ENCODE measurements around the gene OLFML2A. TPM values are rescaled to one million over a fixed set of nuclear protein-coding genes. Genes with fewer than 3 reads are reported as not detected.

Gene OLFML2A
- total RNA-seq, 2 experiments from 2014 or later = not detected

- peaks cover 2% of the 10 kb centered on the region for H3K4me1 Mint-ChIP-seq (ENCODE audit: low read depth)
- no peaks in the 10 kb centered on the region for H3K9me3 Mint-ChIP-seq
- CTCF ChIA-PET = interaction anchor here (0.7 to 1.1 kb wide), 2 partner anchors 10 to 11 kb away, joined by 3 read pairs; no protein-coding TSS in a partner anchor
- no peak overlapping the region for H3K27ac Mint-ChIP-seq
- H3K4me3 Mint-ChIP-seq = no peak overlapping the region
- no peak for DNase-seq
- intact Hi-C loops (cut with micrococcal nuclease) = no loop called here
- H3K27me3 Mint-ChIP-seq (ENCODE audit: low read depth) = peaks cover 27% of the 10 kb centered on the region
- H3K36me3 Mint-ChIP-seq (ENCODE audit: low read depth) = no peaks in the 10 kb centered on the region
These were observed 27.6 kb upstream of the OLFML2A start for GRCh38 chr9:124749284-124749683.

- H3K27ac Mint-ChIP-seq = no peak overlapping the region
- intact Hi-C loops (cut with micrococcal nuclease) = no loop called here
- H3K4me3 Mint-ChIP-seq = no peak overlapping the region
- H3K27me3 Mint-ChIP-seq (ENCODE audit: low read depth) = peaks cover 25% of the 10 kb centered on the region
- H3K4me1 Mint-ChIP-seq (ENCODE audit: low read depth) = peaks cover 7% of the 10 kb centered on the region
- no peak for DNase-seq
- CTCF ChIA-PET = interaction anchor here (1.1 kb wide), 1 partner anchor 9 kb away, joined by 3 read pairs; no protein-coding TSS in a partner anchor
- no peaks in the 10 kb centered on the region for H3K9me3 Mint-ChIP-seq
- H3K36me3 Mint-ChIP-seq (ENCODE audit: low read depth) = no peaks in the 10 kb centered on the region
These were observed 27.2 kb upstream of the OLFML2A start for GRCh38 chr9:124749781-124750180.

- no peaks in the 10 kb centered on the region for H3K36me3 Mint-ChIP-seq (ENCODE audit: low read depth)
- CTCF ChIA-PET = interaction anchor here (1.3 kb wide), 1 partner anchor 136 kb away, joined by 4 read pairs; no protein-coding TSS in a partner anchor
These were observed 24.0 kb upstream of the OLFML2A start for GRCh38 chr9:124752967-124753366.

GRCh38 chr9:124754289-124754688, 22.6 kb upstream of the OLFML2A start:
- no peak for DNase-seq

More at GRCh38 chr9:124752967-124753366, 24.0 kb upstream of the OLFML2A start:
- no peak overlapping the region for H3K4me3 Mint-ChIP-seq
- intact Hi-C loops (cut with micrococcal nuclease) = no loop called here
- peaks cover 46% of the 10 kb centered on the region for H3K27me3 Mint-ChIP-seq (ENCODE audit: low read depth)
- no peaks in the 10 kb centered on the region for H3K9me3 Mint-ChIP-seq
- peaks cover 15% of the 10 kb centered on the region for H3K4me1 Mint-ChIP-seq (ENCODE audit: low read depth)
- H3K27ac Mint-ChIP-seq = no peak overlapping the region
- DNase-seq = no peak

GRCh38 chr9:124755061-124755460, 21.9 kb upstream of the OLFML2A start:
- Mint-ChIP-seq H3K27ac (peak overlapping the region; percentile 31), H3K36me3 (ENCODE audit: low read depth) (no peaks in the 10 kb centered on the region), H3K9me3 (no peaks in the 10 kb centered on the region), H3K27me3 (ENCODE audit: low read depth) (peaks cover 51% of the 10 kb centered on the region), H3K4me3 (no peak overlapping the region), H3K4me1 (ENCODE audit: low read depth) (peaks cover 19% of the 10 kb centered on the region)
- intact Hi-C loops (cut with micrococcal nuclease) = no loop called here
- no peak for DNase-seq
- CTCF ChIA-PET = interaction anchor here (1.0 kb wide), 1 partner anchor 138 kb away, joined by 3 read pairs; no protein-coding TSS in a partner anchor

More at GRCh38 chr9:124754289-124754688, 22.6 kb upstream of the OLFML2A start:
- Mint-ChIP-seq H3K27me3 (ENCODE audit: low read depth) (peaks cover 52% of the 10 kb centered on the region), H3K4me1 (ENCODE audit: low read depth) (peaks cover 19% of the 10 kb centered on the region), H3K9me3 (no peaks in the 10 kb centered on the region), H3K27ac (no peak overlapping the region), H3K36me3 (ENCODE audit: low read depth) (no peaks in the 10 kb centered on the region), H3K4me3 (no peak overlapping the region)
- intact Hi-C loops (cut with micrococcal nuclease) = loop anchor here (1.0 kb wide), 2 partner anchors 42 to 137 kb away; no protein-coding TSS in a partner anchor
- CTCF ChIA-PET = interaction anchor here (1.0 kb wide), 1 partner anchor 137 kb away, joined by 3 read pairs; no protein-coding TSS in a partner anchor

- H3K9me3 Mint-ChIP-seq = no peaks in the 10 kb centered on the region
- no peak for DNase-seq
- no peak overlapping the region for H3K4me3 Mint-ChIP-seq
- CTCF ChIA-PET = interaction anchor here (0.6 to 1.0 kb wide), 2 partner anchors 139 to 467 kb away, joined by 3 to 4 read pairs; no protein-coding TSS in a partner anchor
- H3K4me1 Mint-ChIP-seq (ENCODE audit: low read depth) = peaks cover 19% of the 10 kb centered on the region
- H3K27me3 Mint-ChIP-seq (ENCODE audit: low read depth) = peaks cover 49% of the 10 kb centered on the region
- H3K27ac Mint-ChIP-seq = no peak overlapping the region
- no peaks in the 10 kb centered on the region for H3K36me3 Mint-ChIP-seq (ENCODE audit: low read depth)
- intact Hi-C loops (cut with micrococcal nuclease) = no loop called here
These were observed 20.9 kb upstream of the OLFML2A start for GRCh38 chr9:124756011-124756410.

GRCh38 chr9:124757616-124758015, 19.3 kb upstream of the OLFML2A start:
- Mint-ChIP-seq H3K4me1 (ENCODE audit: low read depth) (peaks cover 19% of the 10 kb centered on the region), H3K9me3 (no peaks in the 10 kb centered on the region), H3K27me3 (ENCODE audit: low read depth) (peaks cover 55% of the 10 kb centered on the region), H3K36me3 (ENCODE audit: low read depth) (no peaks in the 10 kb centered on the region), H3K4me3 (no peak overlapping the region), H3K27ac (no peak overlapping the region)
- intact Hi-C loops (cut with micrococcal nuclease) = no loop called here
- CTCF ChIA-PET = interaction anchor here (1.0 to 1.1 kb wide), 2 partner anchors 9 to 15 kb away, joined by 3 to 4 read pairs; no protein-coding TSS in a partner anchor
- DNase-seq = no peak

GRCh38 chr9:124758061-124758460, 18.9 kb upstream of the OLFML2A start:
- Mint-ChIP-seq H3K27ac (no peak overlapping the region), H3K36me3 (ENCODE audit: low read depth) (no peaks in the 10 kb centered on the region), H3K27me3 (ENCODE audit: low read depth) (peaks cover 57% of the 10 kb centered on the region), H3K4me1 (ENCODE audit: low read depth) (peaks cover 19% of the 10 kb centered on the region), H3K9me3 (no peaks in the 10 kb centered on the region), H3K4me3 (no peak overlapping the region)
- CTCF ChIA-PET = no interaction called here
- no peak for DNase-seq
- intact Hi-C loops (cut with micrococcal nuclease) = no loop called here

- intact Hi-C loops (cut with micrococcal nuclease) = no loop called here
These were observed 18.2 kb upstream of the OLFML2A start for GRCh38 chr9:124758691-124759090.

GRCh38 chr9:124759327-124759726, 17.6 kb upstream of the OLFML2A start:
- Mint-ChIP-seq H3K36me3 (ENCODE audit: low read depth) (no peaks in the 10 kb centered on the region), H3K4me1 (ENCODE audit: low read depth) (peaks cover 16% of the 10 kb centered on the region), H3K27ac (no peak overlapping the region), H3K27me3 (ENCODE audit: low read depth) (peaks cover 63% of the 10 kb centered on the region), H3K9me3 (no peaks in the 10 kb centered on the region), H3K4me3 (no peak overlapping the region)
- intact Hi-C loops (cut with micrococcal nuclease) = no loop called here
- CTCF ChIA-PET = interaction anchor here (0.8 to 1.2 kb wide), 2 partner anchors 10 to 33 kb away, joined by 3 read pairs; no protein-coding TSS in a partner anchor
- DNase-seq = no peak

More at GRCh38 chr9:124758691-124759090, 18.2 kb upstream of the OLFML2A start:
- no peak overlapping the region for H3K27ac Mint-ChIP-seq
- peaks cover 18% of the 10 kb centered on the region for H3K4me1 Mint-ChIP-seq (ENCODE audit: low read depth)
- CTCF ChIA-PET = interaction anchor here (0.8 to 1.2 kb wide), 2 partner anchors 9 to 32 kb away, joined by 3 read pairs; no protein-coding TSS in a partner anchor
- H3K9me3 Mint-ChIP-seq = no peaks in the 10 kb centered on the region
- H3K27me3 Mint-ChIP-seq (ENCODE audit: low read depth) = peaks cover 59% of the 10 kb centered on the region
- no peak for DNase-seq
- no peaks in the 10 kb centered on the region for H3K36me3 Mint-ChIP-seq (ENCODE audit: low read depth)
- no peak overlapping the region for H3K4me3 Mint-ChIP-seq

GRCh38 chr9:124760719-124761118, 16.2 kb upstream of the OLFML2A start:
- Mint-ChIP-seq H3K27ac (no peak overlapping the region), H3K36me3 (ENCODE audit: low read depth) (no peaks in the 10 kb centered on the region), H3K4me1 (ENCODE audit: low read depth) (peaks cover 4% of the 10 kb centered on the region), H3K9me3 (no peaks in the 10 kb centered on the region), H3K4me3 (no peak overlapping the region), H3K27me3 (ENCODE audit: low read depth) (peaks cover 63% of the 10 kb centered on the region)
- CTCF ChIA-PET = interaction anchor here (1.0 to 1.2 kb wide), 2 partner anchors 51 to 92 kb away, joined by 4 read pairs; partner anchors contain the start of gene WDR38
- DNase-seq = no peak
- intact Hi-C loops (cut with micrococcal nuclease) = no loop called here

- CTCF ChIA-PET = interaction anchor here (1.0 to 1.2 kb wide), 2 partner anchors 51 to 92 kb away, joined by 4 read pairs; partner anchors contain the start of gene WDR38
- Mint-ChIP-seq H3K36me3 (ENCODE audit: low read depth) (no peaks in the 10 kb centered on the region), H3K4me3 (no peak overlapping the region), H3K27me3 (ENCODE audit: low read depth) (peaks cover 63% of the 10 kb centered on the region), H3K9me3 (no peaks in the 10 kb centered on the region), H3K4me1 (ENCODE audit: low read depth) (peaks cover 4% of the 10 kb centered on the region), H3K27ac (no peak overlapping the region)
- no peak for DNase-seq
- intact Hi-C loops (cut with micrococcal nuclease) = no loop called here
These were observed 15.7 kb upstream of the OLFML2A start for GRCh38 chr9:124761196-124761595.

GRCh38 chr9:124761710-124762109, 15.2 kb upstream of the OLFML2A start:
- no peak overlapping the region for H3K27ac Mint-ChIP-seq
- no peaks in the 10 kb centered on the region for H3K9me3 Mint-ChIP-seq
- intact Hi-C loops (cut with micrococcal nuclease) = no loop called here
- no peak for DNase-seq
- H3K36me3 Mint-ChIP-seq (ENCODE audit: low read depth) = no peaks in the 10 kb centered on the region
- CTCF ChIA-PET = interaction anchor here (1.0 kb wide), 1 partner anchor 52 kb away, joined by 4 read pairs; no protein-coding TSS in a partner anchor
- no peak overlapping the region for H3K4me3 Mint-ChIP-seq
- H3K27me3 Mint-ChIP-seq (ENCODE audit: low read depth) = peaks cover 63% of the 10 kb centered on the region
- H3K4me1 Mint-ChIP-seq (ENCODE audit: low read depth) = peaks cover 4% of the 10 kb centered on the region
